Measurements from ENCODE around the gene ATE1.
A peak's percentile ranks its signal among the peaks of the same experiment; 100 is the strongest.

ATE1 gene

GRCh38 chr10:121844537-121844936, 83.3 kb downstream of the ATE1 start:
- no peak overlapping the region for H3K9ac ChIP-seq (ENCODE audit: low read depth, low read length)
- H3K36me3 ChIP-seq (ENCODE audit: insufficient read depth, low read length), result peaks cover 23% of the 10 kb centered on the region; the same call in 1 of the 2 replicates
- DNase-seq (no peak), ATAC-seq (ENCODE audit: insufficient read depth, low read depth) (no peak)
- H3K79me2 ChIP-seq (ENCODE audit: insufficient read depth, low read length), result no peaks in the 10 kb centered on the region
- H3K4me1 ChIP-seq (ENCODE audit: insufficient read depth, low read length), result no peaks in the 10 kb centered on the region
- no peaks in the 10 kb centered on the region for H3K27me3 ChIP-seq (ENCODE audit: insufficient read depth, low read length, poor library complexity)
- no peaks in the 10 kb centered on the region for H3K9me3 ChIP-seq (ENCODE audit: insufficient read depth, low read length, severe bottlenecking)
- TF ChIP-seq, protein P1, sequence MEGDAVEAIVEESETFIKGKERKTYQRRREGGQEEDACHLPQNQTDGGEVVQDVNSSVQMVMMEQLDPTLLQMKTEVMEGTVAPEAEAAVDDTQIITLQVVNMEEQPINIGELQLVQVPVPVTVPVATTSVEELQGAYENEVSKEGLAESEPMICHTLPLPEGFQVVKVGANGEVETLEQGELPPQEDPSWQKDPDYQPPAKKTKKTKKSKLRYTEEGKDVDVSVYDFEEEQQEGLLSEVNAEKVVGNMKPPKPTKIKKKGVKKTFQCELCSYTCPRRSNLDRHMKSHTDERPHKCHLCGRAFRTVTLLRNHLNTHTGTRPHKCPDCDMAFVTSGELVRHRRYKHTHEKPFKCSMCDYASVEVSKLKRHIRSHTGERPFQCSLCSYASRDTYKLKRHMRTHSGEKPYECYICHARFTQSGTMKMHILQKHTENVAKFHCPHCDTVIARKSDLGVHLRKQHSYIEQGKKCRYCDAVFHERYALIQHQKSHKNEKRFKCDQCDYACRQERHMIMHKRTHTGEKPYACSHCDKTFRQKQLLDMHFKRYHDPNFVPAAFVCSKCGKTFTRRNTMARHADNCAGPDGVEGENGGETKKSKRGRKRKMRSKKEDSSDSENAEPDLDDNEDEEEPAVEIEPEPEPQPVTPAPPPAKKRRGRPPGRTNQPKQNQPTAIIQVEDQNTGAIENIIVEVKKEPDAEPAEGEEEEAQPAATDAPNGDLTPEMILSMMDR (IDR thresholded peaks at IDR 0.05; ENCODE audit: borderline replicate concordance, extremely low read depth, low read length, poor library complexity, severe bottlenecking), result no peak
- TF ChIP-seq EZH2 (IDR thresholded peaks at IDR 0.05; ENCODE audit: borderline replicate concordance, low read depth, low read length, severe bottlenecking), result no peak
- no peak overlapping the region for H3K27ac ChIP-seq (ENCODE audit: low read length)
- H3K4me2 ChIP-seq (ENCODE audit: insufficient read depth, low read length), result no peak overlapping the region
- H2AFZ ChIP-seq (ENCODE audit: low read depth, low read length), result no peak overlapping the region
- H4K20me1 ChIP-seq (ENCODE audit: insufficient read depth, low read length), result no peaks in the 10 kb centered on the region
- H3K4me3 ChIP-seq (ENCODE audit: low read depth in 1 of 2, low read length in 2 of 2), result no peak overlapping the region

GRCh38 chr10:121843379-121843778, 84.5 kb downstream of the ATE1 start:
- H3K79me2 ChIP-seq (ENCODE audit: insufficient read depth, low read length), result no peaks in the 10 kb centered on the region
- TF ChIP-seq, protein P1 (IDR thresholded peaks at IDR 0.05; ENCODE audit: borderline replicate concordance, extremely low read depth, low read length, poor library complexity, severe bottlenecking), result no peak
- TF ChIP-seq EZH2 (IDR thresholded peaks at IDR 0.05; ENCODE audit: borderline replicate concordance, low read depth, low read length, severe bottlenecking), result no peak

DNA sequence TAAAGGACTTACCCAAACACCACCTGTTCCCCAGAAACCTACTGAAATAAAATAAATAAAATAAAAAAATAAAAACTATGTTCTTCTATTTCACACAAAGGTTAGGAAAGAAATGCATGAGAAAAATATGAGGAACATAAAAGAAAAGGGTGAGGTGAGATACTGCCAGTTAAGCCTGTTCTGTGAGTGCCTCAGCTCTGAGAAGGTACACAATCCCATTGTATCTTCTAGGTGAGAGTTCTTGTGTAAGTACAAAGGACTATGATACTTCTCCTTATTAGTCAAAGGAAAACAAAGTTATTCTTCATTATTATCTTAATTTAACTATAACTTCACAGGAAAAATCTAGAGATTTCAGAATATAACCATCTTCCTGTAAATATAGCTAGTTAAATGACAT, 86.0 kb downstream of the ATE1 start:
- H3K4me1 ChIP-seq (ENCODE audit: insufficient read depth, low read length), result peaks cover 11% of the 10 kb centered on the region
- no peaks in the 10 kb centered on the region for H3K27me3 ChIP-seq (ENCODE audit: insufficient read depth, low read length, poor library complexity)
- H3K4me3 ChIP-seq (ENCODE audit: low read depth in 1 of 2, low read length in 2 of 2), result no peak overlapping the region
- no peaks in the 10 kb centered on the region for H3K79me2 ChIP-seq (ENCODE audit: insufficient read depth, low read length)
- H3K9ac ChIP-seq (ENCODE audit: low read depth, low read length), result no peak overlapping the region
- H3K4me2 ChIP-seq (ENCODE audit: insufficient read depth, low read length), result no peak overlapping the region
- no peaks in the 10 kb centered on the region for H4K20me1 ChIP-seq (ENCODE audit: insufficient read depth, low read length)
- TF ChIP-seq EZH2 (IDR thresholded peaks at IDR 0.05; ENCODE audit: borderline replicate concordance, low read depth, low read length, severe bottlenecking), result no peak
- TF ChIP-seq, protein P1 (IDR thresholded peaks at IDR 0.05; ENCODE audit: borderline replicate concordance, extremely low read depth, low read length, poor library complexity, severe bottlenecking), result no peak
- H3K27ac ChIP-seq (ENCODE audit: low read length), result no peak overlapping the region
- DNase-seq (no peak), ATAC-seq (ENCODE audit: insufficient read depth, low read depth) (no peak)
- peaks cover 18% of the 10 kb centered on the region for H3K36me3 ChIP-seq (ENCODE audit: insufficient read depth, low read length)
- no peaks in the 10 kb centered on the region for H3K9me3 ChIP-seq (ENCODE audit: insufficient read depth, low read length, severe bottlenecking)
- H2AFZ ChIP-seq (ENCODE audit: low read depth, low read length), result no peak overlapping the region

More at GRCh38 chr10:121843379-121843778, 84.5 kb downstream of the ATE1 start:
- Histone ChIP-seq H3K4me1 (ENCODE audit: insufficient read depth, low read length) (peaks cover 8% of the 10 kb centered on the region), H3K4me3 (ENCODE audit: low read depth in 1 of 2, low read length in 2 of 2) (no peak overlapping the region), H3K4me2 (ENCODE audit: insufficient read depth, low read length) (no peak overlapping the region), H3K27ac (ENCODE audit: low read length) (no peak overlapping the region), H3K9me3 (ENCODE audit: insufficient read depth, low read length, severe bottlenecking) (no peaks in the 10 kb centered on the region), H2AFZ (ENCODE audit: low read depth, low read length) (no peak overlapping the region), H3K27me3 (ENCODE audit: insufficient read depth, low read length, poor library complexity) (no peaks in the 10 kb centered on the region), H3K36me3 (ENCODE audit: insufficient read depth, low read length) (peaks cover 18% of the 10 kb centered on the region; the same call in 1 of the 2 replicates), H3K9ac (ENCODE audit: low read depth, low read length) (no peak overlapping the region), H4K20me1 (ENCODE audit: insufficient read depth, low read length) (no peaks in the 10 kb centered on the region)
- DNase-seq (no peak), ATAC-seq (ENCODE audit: insufficient read depth, low read depth) (no peak)

DNA sequence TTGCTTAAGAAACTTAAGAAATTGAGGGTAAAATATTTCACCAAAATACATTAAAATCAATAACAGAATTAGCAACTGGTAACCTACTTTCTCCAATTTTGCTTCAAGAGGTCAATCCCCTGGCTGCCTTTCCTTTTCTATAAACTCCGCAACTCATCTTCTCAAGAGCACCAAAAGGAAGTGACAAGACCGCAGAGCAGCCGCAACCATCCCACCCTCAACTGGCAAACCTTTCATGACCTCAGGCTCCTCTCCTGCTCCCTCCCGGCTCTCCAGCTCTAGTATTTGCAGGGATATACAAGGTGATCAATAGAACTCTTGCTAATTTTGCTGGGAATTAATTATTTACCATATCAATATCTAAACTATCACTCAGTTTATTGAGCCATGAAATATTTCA, 88.9 kb downstream of the ATE1 start:
- no peak overlapping the region for H3K4me2 ChIP-seq (ENCODE audit: insufficient read depth, low read length)
- H3K4me3 ChIP-seq (ENCODE audit: low read depth in 1 of 2, low read length in 2 of 2), result no peak overlapping the region
- no peak overlapping the region for H3K27ac ChIP-seq (ENCODE audit: low read length)
- H3K9ac ChIP-seq (ENCODE audit: low read depth, low read length), result no peak overlapping the region
- no peaks in the 10 kb centered on the region for H3K79me2 ChIP-seq (ENCODE audit: insufficient read depth, low read length)
- H2AFZ ChIP-seq (ENCODE audit: low read depth, low read length), result no peak overlapping the region
- DNase-seq (peak; percentile 58), ATAC-seq (ENCODE audit: insufficient read depth, low read depth) (peak; percentile 88)
- TF ChIP-seq EZH2 (IDR thresholded peaks at IDR 0.05; ENCODE audit: borderline replicate concordance, low read depth, low read length, severe bottlenecking), result no peak
- TF ChIP-seq, protein P1 (IDR thresholded peaks at IDR 0.05; ENCODE audit: borderline replicate concordance, extremely low read depth, low read length, poor library complexity, severe bottlenecking), result no peak
- H3K9me3 ChIP-seq (ENCODE audit: insufficient read depth, low read length, severe bottlenecking), result no peaks in the 10 kb centered on the region
- H3K36me3 ChIP-seq (ENCODE audit: insufficient read depth, low read length), result peaks cover 32% of the 10 kb centered on the region
- no peaks in the 10 kb centered on the region for H3K27me3 ChIP-seq (ENCODE audit: insufficient read depth, low read length, poor library complexity)
- H3K4me1 ChIP-seq (ENCODE audit: insufficient read depth, low read length), result peaks cover 11% of the 10 kb centered on the region
- no peaks in the 10 kb centered on the region for H4K20me1 ChIP-seq (ENCODE audit: insufficient read depth, low read length)
